ENCODE data around the gene PLK5.
"Not testable (repeated sequence)": the region's sequence is repeated elsewhere in the genome, so short reads cannot be mapped to it uniquely, and the experiment has no call there.

Gene PLK5

DNA sequence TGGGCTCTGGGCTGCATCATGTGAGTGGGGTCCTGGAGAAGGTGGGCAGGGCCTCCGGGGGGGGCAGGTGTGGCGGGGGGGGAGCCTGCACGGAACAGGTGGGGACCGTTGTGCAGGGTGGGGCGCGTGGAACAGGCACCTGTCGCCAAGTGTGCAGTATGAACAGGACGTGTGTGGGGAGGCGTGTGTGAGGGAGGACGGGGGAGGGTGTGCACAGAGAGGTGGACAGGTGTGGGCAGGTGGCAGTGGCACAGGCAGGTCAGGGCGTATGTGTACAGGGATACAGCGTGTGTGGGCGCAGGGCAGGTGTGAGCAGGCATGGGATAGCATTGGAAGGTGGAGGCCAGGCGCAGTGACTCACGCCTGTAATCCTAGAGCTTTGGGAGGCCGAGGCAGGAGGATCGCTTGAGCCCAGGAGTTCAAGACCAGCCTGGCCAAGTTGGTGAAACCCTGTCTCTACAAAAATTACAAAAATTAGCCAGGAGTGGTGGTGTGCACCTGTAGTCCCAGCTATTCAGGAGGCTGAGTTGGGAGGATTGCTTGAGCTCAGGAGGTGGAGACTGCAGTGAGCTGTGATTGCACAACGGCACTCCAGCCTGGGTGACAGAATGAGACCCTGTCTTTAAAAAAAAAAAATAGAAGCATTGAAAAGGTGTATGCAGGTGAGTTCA lies 3.2 kb downstream of the PLK5 start:
- DNase-seq: no peak

DNA sequence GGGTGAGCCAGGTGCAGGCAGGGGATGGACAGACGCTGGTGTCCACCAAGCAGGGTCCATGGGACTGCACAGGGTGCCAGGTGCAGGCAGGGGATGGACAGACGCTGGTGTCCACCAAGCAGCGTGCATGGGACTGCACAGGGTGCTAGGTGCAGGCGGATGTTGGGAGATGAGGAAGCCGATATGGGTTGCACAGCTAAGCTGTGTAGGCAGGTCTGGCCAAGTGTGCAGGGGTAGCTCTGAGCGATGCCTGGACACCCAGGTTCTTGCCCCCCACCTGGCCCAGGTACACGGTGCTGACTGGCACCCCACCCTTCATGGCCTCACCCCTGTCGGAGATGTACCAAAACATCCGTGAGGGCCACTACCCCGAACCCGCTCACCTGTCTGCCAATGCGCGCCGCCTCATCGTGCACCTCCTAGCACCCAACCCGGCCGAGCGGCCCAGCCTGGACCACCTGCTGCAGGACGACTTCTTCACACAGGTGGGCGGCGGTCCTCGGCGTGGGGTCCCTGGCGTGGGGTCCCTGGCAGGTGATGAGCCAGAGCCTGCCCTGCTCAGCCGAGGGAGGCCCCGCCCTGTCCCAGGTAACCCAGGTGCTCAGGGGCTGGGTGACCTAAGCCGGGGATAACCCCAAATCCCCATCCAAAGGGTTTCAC lies 3.9 kb downstream of the PLK5 start:
- no peak for DNase-seq

DNA sequence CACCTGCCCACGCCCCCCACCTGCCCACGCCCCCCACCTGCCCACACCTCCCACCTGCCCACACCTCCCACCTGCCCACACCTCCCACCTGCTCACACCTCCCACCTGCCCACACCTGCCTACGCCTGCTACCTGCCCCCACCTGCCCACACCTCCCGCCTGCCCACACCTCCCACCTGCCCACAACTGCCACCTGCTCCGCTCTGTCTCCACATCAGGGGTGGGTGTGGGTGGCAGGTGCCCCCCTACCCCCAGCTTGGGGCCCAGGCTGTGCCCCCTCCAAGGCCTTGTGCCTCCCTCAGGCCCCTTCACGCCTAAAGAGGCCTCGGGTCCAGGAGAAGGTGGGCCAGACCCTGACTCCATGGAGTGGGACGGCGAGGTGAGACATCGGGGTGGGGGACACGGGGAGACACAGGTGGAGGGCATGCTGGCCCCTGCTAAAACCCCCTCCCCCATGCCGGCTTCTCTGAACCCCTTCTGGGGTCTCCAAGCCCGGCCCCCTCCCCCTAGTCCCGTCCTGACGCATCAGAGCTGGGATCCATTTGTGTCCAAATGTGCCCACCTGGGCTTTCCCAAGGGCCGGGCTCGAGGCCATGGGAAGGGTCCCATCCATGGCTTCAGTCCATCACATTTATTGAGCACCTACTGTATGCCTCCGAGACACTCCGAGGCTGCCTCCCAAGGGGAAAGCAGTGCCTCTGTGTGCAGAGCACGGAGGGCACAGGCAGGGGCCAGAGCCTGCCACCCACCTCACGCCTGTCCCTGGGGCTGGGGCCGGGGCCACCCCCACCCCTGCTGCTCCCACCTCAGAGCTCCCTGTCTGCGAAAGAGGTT lies 4.9 kb downstream of the PLK5 start:
- no peak for DNase-seq

DNA sequence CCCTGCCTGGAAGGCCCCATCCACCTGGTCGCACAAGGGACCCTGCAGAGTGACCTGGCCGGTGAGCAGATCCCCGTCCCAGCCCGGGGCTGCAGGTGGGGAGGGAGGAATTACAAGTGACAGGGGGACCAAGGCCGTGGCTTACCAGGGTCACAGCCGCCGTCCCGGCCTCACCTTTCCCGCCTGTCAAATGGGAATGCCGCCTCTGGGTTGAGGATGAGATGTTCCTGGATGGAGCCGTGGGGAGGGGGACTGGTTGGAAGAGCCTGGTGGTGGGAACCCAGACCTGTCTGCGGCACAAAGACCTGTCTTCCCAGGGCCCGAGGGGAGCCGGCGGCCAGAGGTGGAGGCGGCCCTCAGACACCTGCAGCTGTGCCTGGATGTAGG lies 5.5 kb downstream of the PLK5 start:
- no peak for DNase-seq

DNA sequence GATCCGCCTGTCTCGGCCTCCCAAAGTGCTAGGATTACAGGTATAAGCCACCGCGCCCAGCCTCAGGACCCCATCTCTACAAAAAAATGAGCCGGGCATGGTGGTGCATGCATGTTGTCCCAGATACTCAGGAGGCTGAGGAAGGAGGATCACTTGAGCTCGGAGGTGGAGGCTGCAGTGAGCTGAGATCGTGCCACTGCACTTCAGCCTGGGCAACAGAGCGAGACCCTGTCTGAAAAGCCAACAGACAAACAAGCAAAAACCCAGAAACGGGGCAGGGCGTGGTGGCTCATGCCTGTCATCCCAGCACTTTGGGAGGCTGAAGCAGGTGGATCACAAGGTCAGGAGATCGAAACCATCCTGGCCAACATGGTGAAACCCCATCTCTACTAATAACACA lies 7.0 kb downstream of the PLK5 start:
- not testable (repeated sequence) for DNase-seq

DNA sequence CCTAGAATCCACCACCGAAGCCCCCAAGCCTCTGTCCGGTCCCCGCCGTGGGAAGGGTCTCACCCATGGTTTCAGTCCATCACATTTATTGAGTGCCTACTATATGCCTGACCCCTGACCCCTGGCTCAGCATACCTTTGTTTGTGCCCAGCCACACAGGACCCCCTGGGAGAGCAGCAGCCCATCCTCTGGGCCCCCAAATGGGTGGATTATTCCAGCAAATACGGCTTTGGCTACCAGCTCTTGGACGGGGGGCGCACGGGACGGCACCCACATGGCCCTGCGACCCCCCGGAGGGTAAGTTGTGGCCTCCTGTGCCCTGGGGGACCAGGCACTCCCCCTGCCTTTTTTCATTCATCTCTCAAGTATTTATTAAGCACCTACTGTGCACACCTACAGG lies 7.7 kb downstream of the PLK5 start:
- DNase-seq: no peak

DNA sequence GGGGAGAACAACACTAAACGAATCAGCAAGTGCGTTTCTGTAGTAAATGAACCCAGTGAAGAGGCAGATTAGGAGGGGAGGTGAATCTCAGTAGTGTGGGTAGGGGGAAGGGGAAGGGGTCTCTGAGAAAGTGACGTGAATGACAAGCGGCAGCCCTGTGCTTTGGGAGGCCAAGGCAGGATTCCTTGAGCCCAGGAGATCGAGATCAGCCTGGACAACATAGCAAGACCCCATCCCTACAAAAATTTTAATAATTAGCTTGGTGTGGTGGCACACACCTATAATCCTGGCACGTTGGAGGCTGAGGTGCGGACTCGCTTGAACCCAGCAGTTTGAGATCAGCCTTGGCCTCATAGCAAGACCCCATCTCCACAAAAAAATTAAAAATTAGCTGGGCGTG lies 8.1 kb downstream of the PLK5 start:
- no peak for DNase-seq

DNA sequence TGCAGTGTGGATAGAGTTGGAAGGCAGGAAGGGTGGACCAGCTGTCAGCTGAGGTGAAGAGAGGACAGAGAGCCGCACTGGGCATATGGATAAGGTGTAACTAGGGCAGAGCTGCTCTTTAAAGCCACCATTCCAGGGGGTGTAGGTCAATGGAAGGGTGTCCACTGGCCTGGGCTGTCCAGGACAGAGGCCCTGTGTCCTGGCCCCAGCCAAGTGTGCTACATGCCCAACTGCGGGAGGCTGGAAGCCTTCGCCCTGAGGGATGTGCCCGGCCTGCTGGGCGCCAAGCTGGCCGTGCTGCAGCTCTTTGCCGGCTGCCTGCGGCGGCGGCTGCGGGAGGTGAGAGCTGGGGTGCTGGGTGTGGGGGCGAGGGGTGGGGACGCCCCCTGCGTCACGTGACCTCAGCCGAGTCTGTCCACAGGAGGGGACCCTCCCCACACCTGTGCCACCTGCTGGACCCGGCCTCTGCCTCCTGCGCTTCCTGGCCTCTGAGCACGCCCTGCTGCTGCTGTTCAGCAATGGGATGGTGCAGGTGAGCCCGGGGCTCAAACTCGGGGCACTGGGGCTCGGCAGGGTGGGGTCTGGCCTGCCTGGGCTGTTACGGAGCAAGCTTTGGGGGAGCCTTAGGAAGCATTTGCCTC lies 9.8 kb downstream of the PLK5 start:
- no peak for DNase-seq

DNA sequence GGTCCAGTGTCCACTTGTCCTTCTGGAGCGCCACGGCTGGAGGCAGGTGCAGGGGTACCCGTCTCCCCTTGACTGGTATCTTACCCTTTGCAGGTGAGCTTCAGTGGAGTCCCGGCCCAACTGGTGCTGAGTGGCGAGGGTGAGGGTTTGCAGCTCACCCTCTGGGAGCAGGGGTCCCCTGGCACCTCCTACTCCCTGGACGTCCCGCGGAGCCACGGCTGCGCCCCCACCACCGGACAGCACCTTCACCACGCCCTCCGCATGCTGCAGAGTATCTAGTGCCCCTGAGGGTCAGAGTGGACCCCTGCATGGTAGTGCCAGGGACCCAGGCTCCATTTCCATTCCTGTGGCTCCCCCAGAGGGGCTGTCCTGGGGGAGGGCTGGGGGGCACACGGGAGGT lies 11.1 kb downstream of the PLK5 start:
- DNase-seq: no peak

DNA sequence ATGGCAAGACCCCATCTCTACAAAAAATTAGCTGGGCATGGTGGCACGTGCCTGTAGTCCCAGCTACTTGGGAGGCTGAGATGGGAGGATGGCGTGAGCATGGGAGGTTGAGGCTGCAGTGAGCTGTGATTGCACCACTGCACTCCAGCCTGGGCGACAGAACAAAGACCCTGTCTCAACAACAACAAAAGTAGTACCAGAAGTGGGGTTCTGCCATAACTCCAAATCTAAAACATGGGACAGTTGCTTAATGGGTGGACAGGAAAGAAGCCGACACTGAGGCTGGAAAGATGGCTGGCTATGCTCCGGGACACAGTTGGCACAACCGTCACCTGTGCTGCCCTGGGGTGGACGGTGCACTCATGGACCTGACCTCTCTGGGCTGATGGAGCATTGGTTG lies 11.8 kb downstream of the PLK5 start:
- not testable (repeated sequence) for DNase-seq

DNA sequence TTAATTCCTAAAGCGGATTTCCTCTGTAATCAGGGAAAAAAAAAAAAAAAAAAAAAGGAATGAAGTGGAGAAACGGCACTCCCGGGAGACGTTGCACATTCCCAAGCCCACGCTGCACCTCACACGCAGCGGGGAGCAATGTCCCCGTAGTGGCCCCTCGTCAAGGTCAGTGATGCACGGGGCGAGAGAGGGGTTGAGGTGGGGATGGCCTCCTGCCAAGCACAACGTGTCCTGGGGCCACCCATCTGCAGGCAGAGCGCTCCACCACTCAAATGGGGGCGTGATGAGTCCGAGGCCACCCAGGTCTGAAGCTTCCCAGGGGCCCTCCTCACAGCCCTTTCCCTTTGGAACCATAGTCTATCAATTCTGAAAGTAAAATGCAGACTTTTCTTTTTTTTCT lies 15.1 kb downstream of the PLK5 start:
- DNase-seq: no peak

DNA sequence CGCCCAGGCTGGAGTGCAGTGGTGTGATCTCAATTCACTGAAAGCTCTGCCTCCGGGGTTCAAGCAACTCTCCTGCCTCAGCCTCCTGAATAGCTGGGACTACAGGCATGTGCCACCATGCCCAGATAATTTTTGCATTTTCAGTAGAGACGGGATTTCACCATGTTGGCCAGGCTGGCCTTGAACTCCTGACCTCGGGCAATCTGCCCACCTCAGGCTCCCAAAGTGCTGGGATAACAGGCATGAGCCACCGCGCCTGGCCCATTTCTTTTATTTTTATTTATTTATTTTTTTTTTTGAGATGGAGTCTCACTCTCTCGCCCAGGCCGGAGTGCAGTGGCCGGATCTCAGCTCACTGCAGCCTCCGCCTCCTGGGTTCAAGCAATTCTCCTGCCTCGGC lies 15.9 kb downstream of the PLK5 start:
- not testable (repeated sequence) for DNase-seq

DNA sequence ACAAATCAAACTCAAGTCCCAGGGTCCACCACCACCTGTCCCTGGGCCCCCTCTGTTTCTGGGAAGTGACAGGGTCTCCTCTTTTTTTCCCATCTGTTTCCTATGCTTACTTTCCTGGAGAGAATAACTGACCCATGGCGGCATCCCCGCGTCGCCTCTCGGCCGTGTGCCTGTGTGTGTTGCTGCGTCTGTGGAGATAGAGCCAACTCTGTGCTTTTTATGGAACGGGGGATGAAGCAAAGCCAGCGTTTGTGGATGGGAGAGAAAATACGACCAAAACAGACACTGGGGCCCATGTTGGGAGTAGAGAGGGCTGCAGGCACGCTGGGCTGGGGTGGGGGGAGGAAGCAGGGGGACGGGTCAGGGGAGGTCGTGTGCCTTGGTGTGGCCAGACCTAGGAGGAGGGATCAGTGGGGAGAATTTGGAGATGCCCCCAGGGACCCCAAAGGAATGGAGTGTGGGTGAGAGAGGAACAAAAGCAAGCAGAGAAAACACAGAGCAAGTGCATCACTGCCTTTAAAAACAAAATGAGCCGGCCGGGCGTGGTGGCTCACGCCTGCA lies 16.6 kb downstream of the PLK5 start:
- no peak for DNase-seq

DNA sequence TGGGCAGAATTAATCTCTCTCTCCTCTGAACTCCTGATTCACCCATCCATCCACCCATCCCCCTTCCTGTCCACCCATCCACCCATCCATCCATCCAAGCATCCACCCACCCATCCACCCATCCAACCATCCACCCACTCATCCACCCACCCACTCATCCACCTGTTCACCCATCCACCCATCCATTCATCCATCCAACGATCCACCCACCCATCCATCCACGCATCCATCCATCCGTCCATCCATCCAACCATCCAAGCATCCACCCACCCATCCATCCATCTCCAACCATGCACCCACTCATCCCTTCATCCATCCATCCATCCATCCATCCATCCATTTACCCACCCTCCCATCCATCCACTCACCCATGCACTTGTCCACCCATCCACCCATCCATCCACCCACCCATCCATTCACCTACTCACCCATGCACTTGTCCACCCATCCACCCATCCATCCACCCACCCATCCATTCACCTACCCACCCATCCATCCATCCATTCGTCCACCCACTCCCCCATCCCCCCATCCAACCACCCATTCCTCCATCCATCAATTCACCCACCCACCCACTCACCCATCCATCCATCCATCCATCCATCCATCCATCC lies 25.6 kb downstream of the PLK5 start:
- DNase-seq: no peak

DNA sequence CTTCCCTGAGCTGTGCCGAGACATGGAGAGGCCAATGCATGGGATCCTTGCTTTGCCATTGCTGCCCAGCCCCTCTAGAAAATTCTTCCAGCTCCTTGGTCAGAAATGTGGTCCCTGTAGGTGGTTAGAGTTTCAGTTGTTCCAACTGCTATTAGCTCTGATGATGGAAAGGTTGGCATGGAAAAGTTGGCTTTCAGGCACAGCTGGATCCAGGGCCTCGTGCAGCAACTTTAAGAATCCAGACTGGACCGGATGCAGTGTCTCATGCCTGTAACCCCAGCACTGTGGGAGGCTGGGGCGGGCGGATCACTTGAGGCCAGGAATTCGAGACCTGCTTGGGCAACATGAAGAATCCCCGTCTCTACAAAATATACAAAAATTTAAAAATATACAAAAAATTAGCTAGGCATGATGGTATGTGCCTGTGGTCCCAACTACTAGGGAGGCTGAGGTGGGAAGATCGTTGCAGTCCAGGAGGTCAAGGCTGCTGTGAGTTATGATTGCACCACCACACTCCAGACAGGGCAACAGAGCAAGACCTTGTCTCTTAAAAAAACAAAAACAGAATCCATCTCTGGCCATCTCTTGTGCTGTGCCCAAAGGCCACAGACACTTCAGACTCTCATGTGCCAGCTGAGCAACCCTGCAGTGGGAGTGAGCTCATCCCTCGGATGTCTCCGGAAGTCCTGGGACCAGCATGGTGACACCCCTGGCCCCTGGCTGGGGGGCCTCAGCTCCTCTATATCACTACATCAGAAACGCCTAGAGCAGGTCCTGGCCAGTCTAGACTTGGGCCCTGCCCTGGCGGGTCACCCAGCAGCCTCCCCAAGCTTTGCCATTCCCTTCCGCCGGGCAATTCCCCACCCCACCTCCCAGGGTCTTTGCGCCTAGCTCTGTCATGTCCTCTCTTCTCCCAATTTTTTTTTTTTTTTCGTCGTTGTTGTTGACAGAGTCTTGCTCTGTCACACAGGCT lies 27.5 kb downstream of the PLK5 start:
- DNase-seq: no peak

DNA sequence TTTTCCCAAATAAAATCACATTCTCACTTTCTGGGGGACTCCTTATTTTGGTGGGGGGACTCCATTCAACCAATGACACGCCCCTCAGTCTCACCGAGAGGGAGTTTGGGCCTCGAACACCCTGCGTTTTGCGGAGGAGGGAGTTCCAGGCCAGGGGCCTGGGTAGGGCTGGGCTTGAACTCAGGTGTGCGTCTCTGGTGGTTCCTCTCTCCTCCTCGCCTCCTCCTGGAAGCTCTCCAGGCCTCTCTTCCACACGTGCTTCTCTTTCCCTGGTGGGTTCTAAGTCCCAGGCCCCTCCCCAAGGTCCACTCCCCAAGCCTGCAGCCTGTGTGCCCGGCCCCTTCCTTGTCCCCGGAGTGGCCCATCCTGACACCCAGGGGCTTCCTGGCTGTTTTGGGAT lies 29.5 kb downstream of the PLK5 start:
- DNase-seq: no peak

DNA sequence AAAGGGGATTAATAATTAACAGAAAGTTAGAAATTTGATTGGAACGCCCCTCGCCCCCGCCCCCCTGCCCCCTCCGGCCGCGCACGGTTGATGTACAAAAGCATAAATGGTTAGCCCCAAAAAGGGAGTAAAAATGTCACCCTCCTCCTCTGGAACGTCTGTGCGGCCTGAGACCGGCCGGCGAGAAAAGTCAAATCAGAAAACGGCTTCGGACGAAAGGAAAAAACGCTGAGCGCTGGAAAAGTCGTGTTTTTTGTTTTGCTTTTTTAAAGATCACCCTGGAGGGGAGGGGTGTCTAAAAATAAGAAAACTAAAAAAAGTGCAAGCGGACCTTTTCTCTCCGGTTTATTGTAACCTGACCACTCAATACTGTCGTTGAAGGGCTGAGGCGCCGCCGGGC lies 31.1 kb downstream of the PLK5 start:
- DNase-seq: no peak

DNA sequence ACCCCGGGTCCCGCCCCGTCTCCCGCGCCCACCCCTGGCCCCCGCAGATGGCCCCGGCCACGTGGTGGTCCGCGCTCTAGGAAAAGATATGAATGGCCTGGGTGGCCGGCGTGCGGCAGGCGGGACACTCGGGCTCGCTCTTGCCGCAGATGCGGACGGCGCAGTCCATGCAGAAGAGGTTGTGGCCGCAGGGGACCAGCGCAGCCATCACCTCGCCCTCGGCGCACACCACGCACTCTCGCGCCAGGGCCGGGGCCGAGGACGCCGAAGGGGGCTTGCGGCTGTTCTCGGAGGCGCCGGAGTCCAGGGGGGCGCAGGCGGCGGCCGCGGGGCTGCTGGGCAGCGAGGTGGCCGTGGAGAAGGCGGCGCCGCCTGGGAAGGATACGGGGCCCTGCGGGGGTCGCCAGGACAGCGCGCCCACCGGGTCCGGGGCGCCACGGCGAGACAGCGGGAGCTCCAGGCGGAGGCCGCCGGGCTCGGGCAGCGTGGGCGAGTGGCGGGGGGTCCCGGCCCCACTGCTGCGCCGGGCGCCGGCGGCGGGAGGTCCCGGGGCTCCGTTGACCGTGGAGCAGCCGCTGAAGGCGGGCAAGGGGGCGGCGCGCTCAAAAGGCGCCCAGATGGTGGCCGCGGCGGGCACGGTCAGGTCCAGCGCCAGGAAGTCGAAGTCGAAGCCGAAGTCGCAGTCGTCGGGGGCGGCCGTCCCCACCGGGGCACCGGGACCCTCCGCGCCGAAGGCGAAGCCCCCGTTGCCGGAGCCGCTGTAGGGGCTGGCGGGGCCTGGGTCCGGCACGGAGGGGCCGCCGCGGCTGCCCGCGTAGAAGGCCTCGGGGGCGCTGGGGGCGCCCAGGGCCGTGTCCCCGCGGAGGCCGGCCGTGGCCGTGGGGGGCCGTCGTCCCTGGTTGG lies 31.9 kb downstream of the PLK5 start:
- no peak for DNase-seq

DNA sequence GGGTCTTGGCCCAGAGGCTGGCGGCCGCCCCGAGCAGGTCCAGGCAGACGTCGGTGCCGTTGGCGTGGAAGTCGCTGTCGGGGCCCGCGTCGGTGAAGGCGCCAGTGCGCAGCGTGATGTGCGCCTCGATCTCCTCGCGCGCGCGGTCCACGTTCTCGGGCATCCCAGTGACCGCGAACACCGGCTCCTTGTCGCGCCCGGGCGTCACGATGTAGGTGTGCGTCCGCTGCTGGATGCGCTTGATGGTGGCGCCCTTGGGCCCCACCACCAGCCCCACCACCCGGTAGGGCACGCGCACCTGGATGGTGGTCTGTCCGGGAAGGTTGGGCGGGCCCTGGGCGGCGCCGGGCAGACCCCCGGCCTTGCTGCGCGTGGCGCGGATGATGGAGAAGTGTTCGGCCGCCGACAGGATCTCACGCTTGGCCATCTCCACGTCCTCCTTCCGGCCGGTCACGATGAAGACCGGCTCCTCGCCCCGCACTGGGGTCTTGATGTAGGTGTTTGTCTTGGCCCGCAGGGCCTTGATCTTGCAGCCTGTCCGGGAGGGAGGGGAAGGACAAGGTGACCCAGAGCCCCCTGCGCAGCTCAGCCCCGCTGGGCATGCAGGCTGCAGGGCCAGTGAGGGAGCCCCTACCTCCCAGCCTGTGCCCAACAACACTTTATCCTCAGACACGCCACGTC lies 32.7 kb downstream of the PLK5 start:
- DNase-seq: no peak

DNA sequence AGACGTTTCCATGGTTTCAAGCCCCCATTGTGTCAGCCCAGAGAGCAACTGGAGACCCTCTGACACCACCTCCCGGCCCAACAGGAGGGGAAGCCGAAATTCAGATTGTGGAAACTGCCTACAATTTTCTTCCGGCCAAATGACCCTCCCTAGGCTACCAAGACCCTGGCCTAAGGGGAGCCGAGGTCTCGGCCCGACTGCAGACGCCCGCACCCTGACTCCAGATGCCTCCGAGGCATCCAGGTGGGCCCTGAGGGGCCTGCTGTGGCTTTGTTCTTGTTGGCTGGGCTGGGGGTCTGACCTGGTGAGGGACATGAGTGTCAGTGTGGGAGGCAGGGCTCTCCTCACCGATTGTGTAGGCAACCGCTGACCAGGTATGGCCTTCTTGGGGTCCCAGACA lies 34.7 kb downstream of the PLK5 start:
- no peak for DNase-seq
